H1 (cell line): ENCODE measurements around the gene ABHD6. TPM values are rescaled to one million over a fixed set of nuclear protein-coding genes. Genes with fewer than 3 reads are reported as not detected.
A peak's percentile ranks its signal among the peaks of the same experiment; 100 is the strongest.

Experiments used
- CBX8 ChIP-seq: fragments of 300-800, 300-1000 bp; sonication (generic); IDR thresholded peaks from 2 replicates; pipeline ENCODE4 v1.7.1; 2016; ENCODE audit warnings: low read depth, low read length, borderline replicate concordance
- RAD21 ChIP-seq, 2 experiments: IDR thresholded peaks in 1 of 2; conservative IDR thresholded peaks in 1 of 2; 2 replicates each; pipeline ENCODE4 v1.6.1; 2011; ENCODE audit warnings: low read depth in 2 of 2, low read length in 2 of 2, improper control_type of control experiment in 1 of 2, inconsistent platforms in 1 of 2, mild to moderate bottlenecking in 1 of 2, moderate library complexity in 1 of 2
- polyA plus RNA-seq, 7 experiments: library from polyadenylated mRNA; depleted of rRNA in 3 of 7; stranded (reverse) in 5 of 7; unstranded in 2 of 7; fragments of >200 nt in 5 of 7; fragments of 200-250 nt in 2 of 7; gene quantifications; 1 replicate in 5 of 7; 2 replicates in 1 of 7; 4 replicates in 1 of 7; pipeline versions ENCODE4 v1.2.1 to v1.2.3, GENCODE V29; 2011 to 2013; ENCODE audit warnings: missing spikeins in 2 of 7, mixed read lengths in 2 of 7
- total RNA-seq: library from RNA; stranded (reverse); fragmentation: NEBNext Ultra II Directional; extraction: Animal tissue kit (Norgen Biotek cat#: 25700); gene quantifications from 2 replicates; pipeline ENCODE4 v1.2.1, GENCODE V29; 2021

ABHD6 gene
- total and polyA plus RNA-seq, 2 of the 8 experiments (the other 6 are each of a cell fraction or from before 2014, with no cell fraction given), result 5.9 to 6.6 TPM

DNA sequence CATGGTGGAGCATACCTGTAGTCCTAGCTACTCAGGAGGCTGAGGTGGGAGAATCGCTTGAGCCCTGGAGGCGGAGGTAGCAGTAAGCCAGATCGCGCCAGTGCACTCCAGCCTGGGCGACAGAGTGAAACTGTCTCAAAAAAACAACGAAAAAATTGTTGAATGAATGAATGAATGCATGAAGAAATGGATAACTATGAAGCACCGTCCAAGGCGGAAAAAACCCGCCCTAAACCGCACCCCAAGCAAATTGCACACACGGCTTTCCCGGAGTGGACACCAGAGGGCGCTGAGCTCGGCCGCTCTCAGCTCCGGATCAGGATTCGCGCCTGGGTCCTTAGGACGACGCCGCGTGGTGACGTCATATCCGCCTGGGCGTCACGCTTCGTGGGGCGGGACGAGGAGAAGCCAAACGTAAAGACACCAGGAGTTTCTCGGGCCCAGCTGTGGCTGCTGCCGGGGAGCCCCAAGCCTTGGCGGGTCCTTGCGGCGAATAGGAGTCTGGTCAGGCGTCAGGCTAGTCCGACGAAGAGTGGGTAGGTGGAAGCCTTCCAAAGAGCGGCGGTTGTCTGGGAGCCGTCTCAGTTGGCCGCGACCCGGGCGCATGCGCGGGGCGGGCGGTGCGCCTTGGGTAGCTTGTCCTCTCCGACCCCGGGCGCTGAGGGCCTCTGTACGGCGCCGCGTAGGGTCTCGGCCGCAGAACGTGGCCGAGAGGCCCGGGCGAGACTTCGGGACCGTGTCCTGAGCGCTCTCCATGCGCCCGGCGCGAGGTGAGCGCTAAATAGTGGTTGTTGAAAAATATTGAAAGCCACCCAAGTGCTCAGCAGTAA is 68.5 kb downstream of the ABHD6 start, which contains the start of the genes HTD2 and RPP14 (continued):
- no peak for TF ChIP-seq CBX8
- TF ChIP-seq RAD21 (IDR thresholded peaks at IDR 0.05 in 1 of 2, conservative IDR thresholded peaks at IDR 0.05 in 1 of 2; ENCODE audit: low read depth in 2 of 2, low read length in 2 of 2), result peak; percentile 28 to 47; a peak in 3 of 4 replicates
